Measurements from ENCODE around the gene CCDC92.

DNA sequence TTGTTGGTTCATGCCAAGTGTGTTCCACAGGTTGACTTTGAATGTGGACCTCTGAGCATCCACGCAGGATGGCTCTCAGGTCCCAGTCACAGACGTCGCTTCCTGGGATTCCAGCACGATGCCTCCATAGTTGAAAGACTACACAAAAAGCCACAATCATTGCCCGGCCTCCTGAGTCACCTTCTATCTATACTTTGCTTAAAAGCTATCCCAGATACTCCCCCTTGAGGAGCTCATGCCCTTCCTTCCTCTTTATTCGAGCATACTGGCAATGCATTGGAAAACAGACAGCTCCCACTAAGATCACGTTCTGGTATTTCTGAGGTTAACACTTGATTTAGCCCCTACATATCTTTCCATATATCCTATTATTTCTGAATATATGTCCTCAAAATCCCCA is 40.4 kb upstream of the CCDC92 start:
- TF ChIP-seq RAD21 (IDR thresholded peaks at IDR 0.05; ENCODE audit: low read depth) = no peak
- TF ChIP-seq EGR1 (IDR thresholded peaks at IDR 0.05) = no peak
- no peak for TF ChIP-seq CEBPB (IDR thresholded peaks at IDR 0.05)
- TF ChIP-seq EP300 (IDR thresholded peaks at IDR 0.05; ENCODE audit: borderline replicate concordance) = no peak
- no peak for TF ChIP-seq USF1 (IDR thresholded peaks at IDR 0.05)
- TF ChIP-seq TAF1 (IDR thresholded peaks at IDR 0.05; ENCODE audit: low read depth) = no peak
- TF ChIP-seq, protein P1, sequence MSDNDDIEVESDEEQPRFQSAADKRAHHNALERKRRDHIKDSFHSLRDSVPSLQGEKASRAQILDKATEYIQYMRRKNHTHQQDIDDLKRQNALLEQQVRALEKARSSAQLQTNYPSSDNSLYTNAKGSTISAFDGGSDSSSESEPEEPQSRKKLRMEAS (IDR thresholded peaks at IDR 0.05) = no peak
- TF ChIP-seq TCF12 (IDR thresholded peaks at IDR 0.05; ENCODE audit: low read depth) = no peak
- no peak for TF ChIP-seq REST (IDR thresholded peaks at IDR 0.05; ENCODE audit: low read depth)
- no peak for TF ChIP-seq TEAD4 (IDR thresholded peaks at IDR 0.05)
- no peak for TF ChIP-seq NFIC (IDR thresholded peaks at IDR 0.05)
